ENCODE results near the gene AJAP1.

Gene AJAP1

GRCh38 chr1:4708840-4709507 lies 54.6 kb downstream of the AJAP1 start:
- no peak for TF ChIP-seq CTCF (IDR thresholded peaks at IDR 0.05; ENCODE audit: borderline replicate concordance, insufficient read depth, low read depth, low read length)
- no peak overlapping the region for H3K4me3 ChIP-seq (ENCODE audit: low read depth, low read length)

- TF ChIP-seq CTCF (IDR thresholded peaks at IDR 0.05; ENCODE audit: borderline replicate concordance, insufficient read depth, low read depth, low read length), result no peak
- no peak overlapping the region for H3K4me3 ChIP-seq (ENCODE audit: low read depth, low read length)
Measured at GRCh38 chr1:4709641-4710040, 55.2 kb downstream of the AJAP1 start.

- H3K4me3 ChIP-seq (ENCODE audit: low read depth, low read length), result no peak overlapping the region
- TF ChIP-seq CTCF (IDR thresholded peaks at IDR 0.05; ENCODE audit: borderline replicate concordance, insufficient read depth, low read depth, low read length), result no peak
Measured at GRCh38 chr1:4710592-4711415, 56.4 kb downstream of the AJAP1 start.

GRCh38 chr1:4711416-4712275 lies 57.2 kb downstream of the AJAP1 start:
- TF ChIP-seq CTCF (IDR thresholded peaks at IDR 0.05; ENCODE audit: borderline replicate concordance, insufficient read depth, low read depth, low read length), result no peak
- no peak overlapping the region for H3K4me3 ChIP-seq (ENCODE audit: low read depth, low read length)

- no peak for TF ChIP-seq CTCF (IDR thresholded peaks at IDR 0.05; ENCODE audit: borderline replicate concordance, insufficient read depth, low read depth, low read length)
- no peak overlapping the region for H3K4me3 ChIP-seq (ENCODE audit: low read depth, low read length)
Measured at GRCh38 chr1:4713669-4714068, 59.3 kb downstream of the AJAP1 start.

- no peak for TF ChIP-seq CTCF (IDR thresholded peaks at IDR 0.05; ENCODE audit: borderline replicate concordance, insufficient read depth, low read depth, low read length)
Measured at GRCh38 chr1:4716406-4716805, 62.0 kb downstream of the AJAP1 start.

More at GRCh38 chr1:4716406-4716805, 62.0 kb downstream of the AJAP1 start:
- H3K4me3 ChIP-seq (ENCODE audit: low read depth, low read length), result no peak overlapping the region
